Stimulated activated CD8-positive, alpha-beta memory T cell treated with anti-CD3 and anti-CD28 coated beads, Interleukin-7, amount 100 ng/mL, for 1 hour (primary cell): ENCODE data around the gene SMC1B.
"Not testable (repeated sequence)": the region's sequence is repeated elsewhere in the genome, so short reads cannot be mapped to it uniquely, and the experiment has no call there.

Source experiments
- DNase-seq, 2 donors: peaks; one replicate each; pipeline ENCODE4 v3.0.0-alpha.2; 2020; ENCODE audit warnings: low read depth in 2 of 2

SMC1B gene

DNA sequence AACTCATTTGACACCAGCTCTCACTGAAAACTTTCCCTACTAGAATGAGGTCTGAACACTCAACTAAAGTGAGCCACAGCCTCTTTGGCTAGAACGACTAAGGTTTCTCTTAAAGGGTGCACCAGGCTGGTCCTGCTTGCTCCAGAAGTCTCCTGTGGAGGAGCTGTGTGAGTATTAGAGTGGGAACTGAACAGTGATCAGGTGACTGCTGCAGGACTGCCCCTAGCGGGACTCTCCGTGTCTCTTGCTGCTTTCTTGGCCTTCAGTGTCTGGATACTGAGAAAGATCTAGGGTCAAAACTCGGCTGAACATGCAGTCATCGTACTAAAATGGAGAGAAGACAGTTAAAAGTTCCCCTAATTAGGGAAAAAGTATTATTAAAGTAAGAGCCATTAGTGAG lies 69.1 kb downstream of the SMC1B start:
- DNase-seq: no peak

DNA sequence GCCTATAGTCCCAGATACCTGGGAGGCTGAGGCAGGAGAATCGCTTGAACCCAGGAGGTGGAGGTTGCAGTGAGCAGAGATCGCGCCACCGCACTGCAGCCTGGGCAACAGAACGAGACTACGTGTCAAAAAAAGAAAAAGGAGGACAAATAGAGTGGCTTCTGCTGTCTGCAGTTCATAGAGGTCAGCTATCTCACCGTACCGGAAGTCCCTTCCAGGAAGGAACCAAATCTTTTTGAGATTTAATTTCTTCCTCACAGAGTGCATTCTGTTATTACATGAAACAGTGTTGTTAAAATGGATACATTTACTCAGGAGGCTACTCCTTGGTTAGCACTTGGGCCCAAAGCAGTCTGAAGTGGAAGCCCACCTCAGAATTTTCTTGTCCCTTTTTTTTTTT lies 70.3 kb downstream of the SMC1B start:
- DNase-seq: no peak

DNA sequence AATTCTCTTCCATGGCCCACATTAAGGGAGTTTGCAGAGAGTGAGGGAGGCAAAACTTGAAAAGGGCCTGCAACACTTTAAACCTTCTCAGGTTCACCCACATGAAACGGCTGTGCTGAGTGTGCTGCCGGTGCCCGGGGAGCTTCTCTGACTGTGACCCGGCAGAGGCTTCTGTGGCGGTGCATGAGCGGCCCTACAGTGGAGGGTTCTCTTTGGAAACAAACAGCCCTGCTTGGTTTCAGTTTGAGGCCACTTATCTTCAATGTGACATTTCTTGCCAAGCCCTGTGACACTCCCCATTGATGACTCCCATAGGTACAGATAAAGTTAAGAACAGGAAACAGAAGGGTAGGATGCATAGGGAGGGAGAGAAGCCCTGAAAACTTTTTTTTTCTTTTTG lies 71.9 kb downstream of the SMC1B start:
- no peak for DNase-seq

DNA sequence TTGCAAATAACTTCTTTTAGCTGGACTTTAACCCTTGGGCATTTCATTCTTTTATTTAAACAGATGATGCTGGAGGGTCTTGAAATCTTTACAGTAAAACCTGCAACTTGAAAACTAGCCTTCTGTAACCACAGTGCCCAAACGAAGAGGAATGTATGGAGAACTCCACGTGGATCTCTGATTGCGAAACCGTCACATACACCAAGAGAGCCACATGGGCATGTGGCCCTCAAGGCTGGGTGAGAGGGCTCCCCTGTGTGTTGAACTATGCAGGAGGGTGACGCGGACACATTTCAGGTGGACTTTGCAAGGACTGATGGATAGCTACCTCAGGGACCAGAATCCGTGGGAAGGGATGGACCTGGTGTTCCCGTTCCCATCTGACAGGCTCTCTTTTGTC lies 73.1 kb downstream of the SMC1B start:
- DNase-seq: no peak

DNA sequence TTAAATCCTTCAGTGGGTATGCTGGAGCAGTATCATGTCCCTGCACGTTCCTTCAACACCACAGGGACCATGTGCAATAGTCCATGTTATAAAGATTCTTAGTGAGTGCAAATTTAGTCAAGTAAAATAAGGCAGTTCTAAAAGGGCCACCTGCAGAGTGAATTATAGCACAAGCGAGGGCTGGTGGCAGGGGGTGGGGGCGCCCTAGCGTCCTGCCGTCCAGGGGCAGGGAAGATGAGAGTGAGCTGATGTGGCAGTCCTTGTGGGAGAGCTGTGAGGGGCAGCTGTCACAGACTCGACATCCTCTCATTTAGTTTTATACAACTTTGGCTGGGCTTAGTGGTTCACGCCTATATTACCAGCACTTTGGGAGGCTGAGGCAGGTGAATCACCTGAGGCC lies 74.6 kb downstream of the SMC1B start:
- DNase-seq: no peak

DNA sequence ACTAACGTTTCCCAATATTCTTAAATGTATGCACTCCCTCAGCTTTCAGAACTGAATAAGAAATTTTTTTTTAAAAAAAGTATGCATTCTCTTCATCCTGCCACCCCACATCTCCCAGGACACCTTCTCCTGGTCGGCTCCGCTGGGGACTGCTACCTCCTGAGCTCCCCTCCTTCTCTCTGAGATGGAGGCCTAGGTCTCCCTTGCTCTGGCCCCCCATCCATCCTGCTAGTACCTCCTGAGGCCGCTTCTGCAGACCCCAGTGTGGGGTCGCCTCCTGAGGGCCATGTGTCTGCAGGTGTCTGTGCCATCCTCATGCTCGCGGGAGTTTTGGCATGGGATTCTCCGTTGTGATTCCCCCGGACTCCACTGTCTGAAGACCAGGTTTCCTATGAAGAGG lies 75.9 kb downstream of the SMC1B start:
- no peak for DNase-seq

DNA sequence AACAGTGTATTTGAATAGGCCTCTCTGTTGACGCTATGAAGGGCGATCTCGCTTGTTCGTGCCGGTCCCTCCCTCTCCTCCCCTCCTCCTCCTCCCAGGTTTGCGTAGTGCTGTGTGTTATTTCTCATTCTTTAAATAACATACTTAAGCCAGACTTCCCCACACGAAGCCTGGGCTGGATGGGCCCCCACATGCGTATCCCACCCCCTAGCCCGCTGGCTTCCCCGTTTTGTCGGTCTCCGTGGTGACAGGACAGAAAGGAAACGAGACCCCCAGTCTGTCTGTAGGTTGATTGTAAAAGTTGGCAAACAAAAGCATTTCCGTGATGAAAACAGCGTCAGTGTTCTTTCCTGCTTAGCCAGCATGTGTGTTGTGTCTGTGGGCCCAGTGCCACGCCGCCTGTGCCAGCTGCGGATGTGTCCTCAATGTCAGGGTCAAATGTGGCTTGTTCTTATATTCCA lies 76.4 kb downstream of the SMC1B start:
- DNase-seq: no peak

DNA sequence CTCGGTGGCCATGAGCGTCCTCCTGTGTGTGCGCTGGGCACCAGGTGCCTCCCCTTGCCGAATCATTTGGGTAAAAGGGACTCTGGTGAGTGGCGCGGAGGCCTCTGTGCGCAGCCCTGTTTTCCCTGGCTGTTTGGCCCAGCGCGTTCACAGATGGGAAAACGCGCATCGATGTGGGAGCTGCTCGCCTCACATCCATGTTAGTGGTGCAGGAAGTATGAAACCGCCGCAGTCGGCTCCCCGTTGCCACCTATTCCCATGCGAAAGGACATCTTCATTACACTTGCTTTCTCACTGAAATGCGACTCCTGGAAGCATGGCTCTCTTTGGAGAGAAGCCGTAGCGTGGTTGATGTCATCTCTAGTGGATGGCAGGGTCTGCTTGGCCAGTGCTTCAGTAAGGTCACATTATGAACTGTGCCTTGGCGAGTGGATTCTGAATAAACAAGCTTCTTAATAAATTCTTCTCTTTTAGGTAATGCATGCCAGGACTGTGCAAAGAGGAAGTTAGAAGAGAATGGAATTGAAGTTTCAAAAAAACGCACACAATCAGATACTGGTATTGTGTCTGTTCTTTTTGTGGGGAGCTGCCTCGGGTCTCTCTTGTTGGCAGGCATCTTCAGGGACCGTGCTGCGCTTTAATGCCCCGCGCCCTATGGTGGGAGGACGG lies 77.4 kb downstream of the SMC1B start:
- no peak for DNase-seq

DNA sequence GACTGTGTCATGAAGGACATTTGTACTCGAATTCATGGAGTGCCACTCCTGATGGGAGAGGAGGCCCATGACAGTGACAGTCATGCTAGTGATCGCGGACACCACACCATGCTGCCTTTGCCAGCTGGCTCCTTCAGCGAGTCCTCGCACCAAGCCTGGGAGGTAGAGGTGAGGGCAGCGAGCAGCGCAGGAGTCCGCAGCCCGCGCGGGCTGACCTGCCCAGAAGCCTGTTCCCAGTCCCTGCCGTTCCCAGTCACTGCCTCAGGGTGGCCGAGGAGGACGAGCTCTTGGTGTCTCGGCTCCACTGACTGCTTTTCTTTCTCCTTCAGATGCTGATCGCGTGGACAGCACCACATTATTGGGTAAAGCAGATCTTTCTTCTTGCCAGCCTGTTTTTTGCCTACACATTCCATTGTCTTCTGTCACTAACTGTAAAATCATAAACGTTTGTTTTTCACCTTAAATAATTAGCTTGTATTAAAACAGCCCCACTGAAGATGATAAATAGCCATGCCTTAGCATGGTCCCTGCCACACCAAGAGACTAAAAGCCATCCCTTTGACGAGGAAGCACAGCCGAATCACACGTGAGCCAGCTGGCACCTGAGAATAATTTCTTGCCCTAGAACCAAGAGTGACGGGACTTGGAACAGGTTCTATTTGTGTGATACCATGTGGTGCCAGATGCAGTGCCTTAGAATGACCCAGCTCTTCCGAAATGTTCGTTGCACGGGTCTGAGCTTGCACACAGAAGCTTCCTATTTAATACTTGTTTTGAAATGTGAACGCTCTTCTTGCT lies 78.2 kb downstream of the SMC1B start:
- DNase-seq: no peak

DNA sequence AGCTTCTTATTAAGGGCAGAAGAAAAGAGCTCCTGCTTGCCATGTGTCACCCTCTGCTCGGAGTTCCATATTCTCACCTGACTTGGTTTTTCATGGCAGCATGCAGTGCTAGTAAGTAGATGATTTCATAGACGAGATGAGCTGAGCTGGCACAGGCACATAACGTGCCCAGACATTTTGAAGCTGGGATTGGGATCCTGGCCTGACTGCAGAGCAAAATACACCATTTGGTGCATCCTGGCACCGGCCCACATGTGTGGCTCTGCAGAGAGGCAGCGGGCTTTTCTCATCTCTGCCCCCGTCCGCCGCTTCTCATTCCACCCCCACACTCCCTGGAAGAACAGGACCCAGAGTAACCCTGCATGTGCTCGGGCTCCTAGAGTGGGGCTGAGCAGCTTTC lies 78.9 kb downstream of the SMC1B start:
- no peak for DNase-seq

DNA sequence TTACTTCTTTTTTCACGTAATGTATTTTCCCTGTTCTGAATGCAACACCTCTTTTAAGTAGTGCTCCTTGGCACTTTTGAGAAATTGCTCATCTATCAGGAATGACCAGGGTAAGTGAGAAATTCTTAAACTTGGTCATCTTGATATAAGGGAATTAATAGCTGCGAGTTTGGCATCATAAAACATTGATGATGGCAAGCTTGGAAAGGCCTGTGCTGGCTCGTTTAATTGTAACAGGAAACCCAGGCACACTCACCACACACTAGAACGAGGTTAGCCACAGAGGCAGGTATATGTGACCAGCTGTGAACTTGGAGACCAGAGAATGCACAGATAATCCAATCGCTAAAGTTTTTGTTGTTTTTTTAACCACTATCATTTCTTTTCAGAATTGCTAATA lies 79.3 kb downstream of the SMC1B start:
- no peak for DNase-seq

DNA sequence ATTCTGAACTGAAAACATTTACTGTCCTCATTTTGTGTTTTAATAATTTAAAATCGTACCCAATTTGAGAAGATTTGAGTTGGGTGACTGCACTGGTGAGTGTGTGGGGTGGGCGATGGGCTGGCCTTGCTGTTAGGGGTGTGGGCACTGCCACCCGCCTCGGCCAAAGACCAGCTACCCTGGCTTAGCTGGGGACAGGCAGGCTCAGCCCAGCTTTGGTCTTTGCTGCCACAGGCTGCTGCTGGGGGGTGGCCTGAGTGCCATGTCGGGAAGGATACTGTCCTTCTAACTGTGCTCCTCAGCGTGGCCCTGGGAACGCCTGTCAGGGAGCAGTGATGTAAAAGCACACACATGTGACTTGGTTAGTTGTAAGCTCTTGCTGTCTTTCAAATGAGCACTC lies 81.4 kb downstream of the SMC1B start:
- no peak for DNase-seq

DNA sequence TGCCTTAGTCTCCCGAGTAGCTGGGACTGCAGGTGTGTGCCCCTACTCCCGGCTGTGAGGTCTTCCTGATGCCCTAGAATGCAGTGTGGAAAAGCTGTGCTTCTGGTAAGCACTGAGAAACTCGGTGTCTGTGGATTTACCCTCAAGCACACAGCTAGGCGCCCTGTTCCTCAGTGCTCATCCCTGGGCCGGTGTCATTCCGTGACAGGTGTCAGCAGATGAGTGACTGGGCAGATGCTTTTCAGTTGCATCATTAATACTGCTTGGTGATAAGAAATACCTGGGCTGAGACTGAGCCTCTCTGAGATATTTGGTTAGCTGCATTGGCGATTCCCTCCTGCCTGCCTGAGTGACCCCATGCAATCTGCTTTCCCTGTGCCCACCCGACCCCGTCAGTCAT lies 81.9 kb downstream of the SMC1B start:
- no peak for DNase-seq

DNA sequence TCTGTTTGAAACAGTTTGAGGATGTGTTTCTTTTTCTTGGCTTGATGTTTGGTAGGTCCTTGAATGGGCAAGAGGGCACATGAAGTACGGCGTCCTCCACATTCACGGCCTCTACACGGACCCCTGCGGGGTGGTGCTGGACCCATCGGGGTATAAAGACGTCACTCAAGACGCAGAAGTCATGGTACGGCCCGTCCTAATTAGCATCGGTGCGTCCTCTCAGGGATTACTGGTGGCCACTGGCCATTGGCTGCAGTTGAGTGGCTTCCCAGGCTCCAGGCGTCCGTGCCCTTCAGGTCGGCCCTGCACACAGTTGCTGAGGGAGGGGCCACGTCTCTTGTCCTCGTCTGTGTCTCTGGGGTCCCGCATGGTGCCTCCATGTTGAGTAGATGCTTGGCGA lies 82.9 kb downstream of the SMC1B start:
- DNase-seq: no peak

DNA sequence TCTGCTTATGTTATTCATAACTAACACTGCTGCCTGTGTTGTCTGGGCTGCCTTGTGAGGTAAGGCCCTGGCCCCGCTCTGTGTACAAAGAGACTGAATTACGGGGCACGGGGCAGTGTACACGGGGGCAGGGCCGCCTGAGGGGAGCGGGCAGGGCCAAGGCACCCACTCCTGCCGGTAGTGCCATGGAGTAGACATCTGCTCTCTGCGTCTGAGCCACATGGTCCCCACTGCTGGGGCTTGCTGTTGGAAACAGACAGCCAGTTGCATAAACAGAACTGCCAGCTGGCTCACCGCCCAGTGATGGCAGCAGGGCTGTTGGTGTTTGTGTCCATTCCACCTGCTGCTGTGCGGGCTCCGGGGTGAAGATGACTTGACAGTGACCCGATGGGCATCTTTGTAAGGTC lies 83.9 kb downstream of the SMC1B start:
- DNase-seq: no peak

DNA sequence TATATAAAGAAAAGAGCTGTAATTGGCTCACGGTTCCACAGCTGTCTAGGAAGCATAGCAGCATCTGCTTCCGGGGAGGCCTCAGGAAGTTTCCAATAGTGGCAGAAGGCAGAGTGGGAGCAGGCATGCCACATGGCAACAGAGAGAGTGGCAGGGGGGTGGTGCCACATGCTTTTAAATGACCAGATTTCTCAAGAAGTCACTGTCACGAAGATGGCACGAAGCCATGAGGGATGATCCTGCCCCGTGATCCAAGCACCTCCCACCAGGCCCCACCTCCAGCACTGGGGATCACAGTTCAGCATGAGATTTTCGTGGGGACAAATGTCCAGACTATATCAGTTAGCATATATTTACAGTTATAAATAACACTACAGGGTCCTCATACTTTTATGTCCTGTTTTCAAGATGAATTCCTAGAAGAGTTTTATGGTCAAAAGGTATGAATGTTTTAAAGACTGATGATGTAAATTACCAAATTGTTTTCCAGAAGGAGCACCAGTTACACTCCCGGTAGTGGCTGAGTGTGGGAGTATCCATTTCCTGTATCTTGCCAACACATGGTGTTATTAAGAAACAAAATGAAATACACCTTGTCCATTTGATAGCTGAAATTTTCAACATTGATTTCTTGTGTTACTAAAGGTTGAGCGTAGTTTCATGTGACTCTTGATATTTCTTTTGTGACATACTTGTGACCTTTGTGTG lies 84.4 kb downstream of the SMC1B start:
- no peak for DNase-seq

DNA sequence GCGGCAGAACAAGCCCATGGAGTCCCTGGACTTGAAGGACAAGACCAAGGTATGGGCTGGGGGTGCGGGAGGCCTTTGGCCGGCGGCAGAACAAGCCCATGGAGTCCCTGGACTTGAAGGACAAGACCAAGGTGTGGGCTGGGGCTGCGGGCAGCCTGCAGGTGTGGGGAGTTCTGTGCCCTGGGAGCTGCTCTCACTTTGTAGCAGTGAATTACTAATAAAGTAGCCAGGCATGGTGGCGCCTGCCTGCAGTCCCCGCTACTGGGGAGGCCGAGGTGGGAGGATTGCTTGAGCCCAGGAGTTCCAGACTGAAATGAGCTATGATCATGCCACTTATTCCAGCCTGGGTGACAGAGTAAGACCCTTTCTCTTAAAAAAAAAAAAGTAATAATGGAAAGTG lies 85.1 kb downstream of the SMC1B start:
- DNase-seq: not testable (repeated sequence)

DNA sequence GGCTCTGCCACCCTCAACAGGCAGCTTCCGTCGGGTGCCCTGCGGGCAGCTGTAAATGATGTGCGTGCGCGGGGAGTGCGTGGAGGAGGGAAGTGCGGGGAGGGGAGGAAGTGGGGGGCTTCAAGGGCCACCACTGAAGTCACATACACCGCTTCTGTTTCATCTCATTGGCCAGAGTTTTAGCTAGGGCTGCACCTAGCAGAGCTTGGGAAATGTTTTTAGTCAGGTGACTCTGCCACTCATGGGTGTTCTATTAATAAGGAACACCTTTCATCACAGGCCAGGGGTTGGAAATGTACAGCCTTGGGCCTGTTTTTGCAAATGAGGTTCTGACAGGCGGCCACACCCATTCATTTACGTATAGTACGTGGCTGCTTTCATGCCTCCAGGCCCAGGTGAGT lies 89.1 kb downstream of the SMC1B start:
- no peak for DNase-seq

DNA sequence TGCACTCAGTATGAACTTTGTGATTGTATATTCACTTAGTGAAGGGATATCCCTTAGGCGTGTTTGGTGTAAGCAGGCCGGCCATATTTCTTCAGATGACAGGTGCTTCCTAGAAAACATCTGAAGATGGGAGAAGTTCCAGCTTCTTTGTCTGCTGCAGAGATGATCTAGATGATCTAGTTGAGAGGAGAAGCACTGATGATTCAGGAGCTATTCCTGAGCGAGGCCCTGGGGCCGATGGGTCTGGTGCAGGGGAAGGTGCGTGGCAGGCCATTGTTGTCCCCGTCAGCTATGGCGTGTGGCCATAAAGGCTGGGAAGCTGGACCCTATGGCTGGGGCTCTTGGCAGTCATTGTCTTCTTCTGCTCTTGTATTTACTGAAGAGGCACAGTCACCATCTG lies 89.7 kb downstream of the SMC1B start:
- DNase-seq: no peak

DNA sequence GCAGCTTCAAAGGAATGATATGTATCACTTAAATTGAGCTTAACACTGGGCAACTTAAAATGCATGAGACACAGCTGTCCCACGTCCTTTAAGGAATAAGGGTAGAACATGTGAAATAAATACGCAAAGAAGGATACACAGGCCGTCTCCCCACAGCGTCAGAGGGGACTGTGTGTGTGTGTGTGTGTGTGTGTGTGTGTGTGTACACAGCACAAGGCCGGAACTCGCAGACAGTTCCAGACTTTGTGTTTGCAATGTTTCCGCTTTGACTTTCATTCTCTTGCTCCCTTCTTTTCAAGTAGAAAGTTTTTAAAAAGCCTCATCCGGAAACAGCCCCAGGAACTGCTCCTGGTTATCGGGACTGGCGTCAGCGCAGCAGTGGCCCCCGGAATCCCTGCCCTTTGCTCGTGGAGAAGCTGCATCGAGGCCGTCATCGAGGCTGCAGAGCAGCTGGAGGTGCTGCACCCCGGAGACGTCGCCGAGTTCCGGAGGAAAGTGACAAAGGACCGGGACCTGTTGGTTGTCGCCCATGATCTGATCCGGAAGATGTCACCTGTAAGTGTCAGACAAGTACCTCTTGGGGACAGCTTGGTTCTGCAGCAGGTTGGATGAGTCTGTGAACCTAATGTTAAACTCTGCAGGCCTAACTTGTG lies 90.4 kb downstream of the SMC1B start:
- DNase-seq: no peak

DNA sequence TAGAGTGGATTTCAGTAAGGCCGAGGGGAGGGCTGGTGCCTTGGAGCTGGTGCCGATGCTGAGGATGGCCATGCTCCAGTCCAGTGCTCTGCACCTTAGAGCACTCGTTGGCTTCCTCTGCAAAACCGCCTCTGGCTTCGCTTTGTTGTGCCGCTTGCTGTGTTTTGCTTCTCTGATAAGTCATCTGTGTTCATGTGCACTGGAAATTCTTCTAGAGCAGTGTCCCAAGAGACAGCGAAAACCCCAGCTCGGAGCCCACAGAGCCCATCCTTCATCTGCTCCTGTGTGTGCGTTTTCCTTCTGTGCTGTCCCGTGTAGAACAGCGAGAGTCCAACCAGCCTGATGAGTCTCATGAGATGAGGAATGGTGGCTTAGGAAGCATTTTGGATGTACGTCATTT lies 91.6 kb downstream of the SMC1B start:
- DNase-seq: no peak

DNA sequence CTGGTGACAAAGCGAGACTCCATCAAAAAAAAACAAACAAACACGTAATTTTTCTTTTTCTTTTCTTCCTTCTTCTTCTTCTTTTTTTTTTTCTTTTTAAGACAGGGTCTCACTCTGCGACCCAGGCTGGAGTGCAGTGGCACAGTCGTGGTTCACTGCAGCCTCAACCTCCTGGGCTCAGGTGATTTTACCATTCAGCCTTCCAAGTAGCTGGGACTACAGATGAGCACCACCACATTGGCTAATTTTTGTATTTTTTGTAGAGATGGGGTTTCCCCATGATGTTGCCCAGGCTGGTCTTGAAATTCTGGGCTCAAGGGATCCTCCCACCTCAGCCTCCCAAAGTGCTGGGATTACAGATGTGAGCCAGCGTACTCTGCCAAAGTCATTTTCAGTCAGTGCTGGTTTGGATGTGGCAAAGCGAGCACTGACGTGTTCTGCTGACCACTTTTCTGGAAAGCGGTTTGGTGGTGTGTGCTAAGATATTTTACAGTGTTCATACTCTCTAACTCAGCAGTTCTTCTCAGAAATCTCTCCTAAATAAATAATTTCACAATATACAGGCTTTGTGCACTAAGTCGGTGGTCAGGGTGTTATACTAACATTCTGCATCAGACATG lies 92.9 kb downstream of the SMC1B start:
- DNase-seq: no peak
